Kidney capillary endothelial cell (primary cell): Measurements from ENCODE around the gene DUSP9.
"Not testable (repeated sequence)": the region's sequence is repeated elsewhere in the genome, so short reads cannot be mapped to it uniquely, and the experiment has no call there.

ENCODE experiments used
- DNase-seq: peaks from one replicate; pipeline ENCODE4 v3.0.0-alpha.2; 2018; ENCODE audit warnings: low spot score

The DUSP9 gene

GRCh38 chrX:153692611-153693156, 45.7 kb downstream of the DUSP9 start:
- DNase-seq, result no peak

- DNase-seq, result no peak
These were observed 46.4 kb downstream of the DUSP9 start for GRCh38 chrX:153693216-153694086.

GRCh38 chrX:153694256-153694655, 47.3 kb downstream of the DUSP9 start:
- DNase-seq, result not testable (repeated sequence)

GRCh38 chrX:153694687-153695270, 47.8 kb downstream of the DUSP9 start:
- no peak for DNase-seq

GRCh38 chrX:153696100-153696499, 49.1 kb downstream of the DUSP9 start:
- no peak for DNase-seq

GRCh38 chrX:153696538-153696937, 49.5 kb downstream of the DUSP9 start:
- not testable (repeated sequence) for DNase-seq

- not testable (repeated sequence) for DNase-seq
These were observed 50.2 kb downstream of the DUSP9 start for GRCh38 chrX:153696986-153697722.

- no peak for DNase-seq
These were observed 51.2 kb downstream of the DUSP9 start for GRCh38 chrX:153697924-153698865.

- DNase-seq, result not testable (repeated sequence)
These were observed 52.3 kb downstream of the DUSP9 start for GRCh38 chrX:153699210-153699783.

- DNase-seq, result not testable (repeated sequence)
These were observed 52.9 kb downstream of the DUSP9 start for GRCh38 chrX:153699784-153700371.

GRCh38 chrX:153700376-153700945, 53.5 kb downstream of the DUSP9 start:
- DNase-seq, result no peak
